Sciatic nerve (tissue), 2 donors: ENCODE measurements around the gene FMN1. TPM values are rescaled to one million over a fixed set of nuclear protein-coding genes. Genes with fewer than 3 reads are reported as not detected.
A peak's percentile ranks its signal among the peaks of the same experiment; 100 is the strongest.

Experiments used
- ATAC-seq: fragments of 200-7000 bp; cut with Tn5 transposase; one replicate; pipeline ENCODE4 v1.9.1; 2020; ENCODE audit warnings: mild to moderate bottlenecking, moderate library complexity
- DNase-seq: peaks from one replicate; pipeline ENCODE4 v3.0.0-alpha.2; 2020; ENCODE audit warnings: low spot score
- intact Hi-C: fragments of 100-400 bp; cut with DNase I; formaldehyde crosslinking; loops from one replicate; pipeline ENCODE4 v1.14.2; 2022
- total RNA-seq: library from RNA; stranded (reverse); fragmentation: NEBNext Ultra II Directional; extraction: Animal tissue kit (Norgen Biotek cat#: 25700); gene quantifications from one replicate; pipeline ENCODE4 v1.2.1, GENCODE V29; 2021
- donor health status: DM: no; HTN: no; CAD: no.
- donor health status: DM: no; HTN: no; CAD: no.

The FMN1 gene
- total RNA-seq, 1 donor from 2014 or later = 10.0 TPM

DNA sequence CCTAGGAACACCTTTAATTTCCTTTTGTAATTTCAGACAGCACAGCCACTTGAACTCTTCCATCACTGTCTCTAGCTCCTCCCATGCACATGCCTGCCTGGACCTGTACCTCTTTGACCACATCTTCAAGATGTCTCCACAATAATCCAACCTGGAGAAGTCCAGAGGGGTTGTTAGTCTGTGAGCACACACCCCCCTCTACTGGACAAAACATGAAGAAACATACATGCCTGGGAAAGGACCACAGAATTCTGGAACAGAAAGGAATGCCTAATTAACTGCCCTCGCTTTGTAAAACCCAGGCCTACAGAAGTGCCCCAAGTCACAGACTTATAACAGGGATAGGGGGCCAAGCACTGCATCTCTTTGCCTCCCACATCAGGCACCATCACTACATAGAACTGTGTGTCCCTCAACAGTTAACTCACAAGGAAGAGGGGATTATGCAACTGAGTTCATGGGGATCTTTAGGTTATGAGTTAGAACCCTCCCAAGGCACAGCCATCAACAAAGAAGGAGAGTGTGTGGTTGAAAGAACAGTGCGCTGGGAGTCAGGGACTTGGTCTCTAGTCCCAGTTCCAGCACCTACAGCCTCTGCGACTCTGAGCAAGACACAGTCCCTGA lies 61.7 kb downstream of the FMN1 start:
- DNase-seq (no peak), ATAC-seq (peak; percentile 72)
- intact Hi-C loops = no loop called here

- no peak for ATAC-seq
- intact Hi-C loops = no loop called here
- DNase-seq = no peak
Measured at GRCh38 chr15:33132233-33132580, 62.3 kb downstream of the FMN1 start.

DNA sequence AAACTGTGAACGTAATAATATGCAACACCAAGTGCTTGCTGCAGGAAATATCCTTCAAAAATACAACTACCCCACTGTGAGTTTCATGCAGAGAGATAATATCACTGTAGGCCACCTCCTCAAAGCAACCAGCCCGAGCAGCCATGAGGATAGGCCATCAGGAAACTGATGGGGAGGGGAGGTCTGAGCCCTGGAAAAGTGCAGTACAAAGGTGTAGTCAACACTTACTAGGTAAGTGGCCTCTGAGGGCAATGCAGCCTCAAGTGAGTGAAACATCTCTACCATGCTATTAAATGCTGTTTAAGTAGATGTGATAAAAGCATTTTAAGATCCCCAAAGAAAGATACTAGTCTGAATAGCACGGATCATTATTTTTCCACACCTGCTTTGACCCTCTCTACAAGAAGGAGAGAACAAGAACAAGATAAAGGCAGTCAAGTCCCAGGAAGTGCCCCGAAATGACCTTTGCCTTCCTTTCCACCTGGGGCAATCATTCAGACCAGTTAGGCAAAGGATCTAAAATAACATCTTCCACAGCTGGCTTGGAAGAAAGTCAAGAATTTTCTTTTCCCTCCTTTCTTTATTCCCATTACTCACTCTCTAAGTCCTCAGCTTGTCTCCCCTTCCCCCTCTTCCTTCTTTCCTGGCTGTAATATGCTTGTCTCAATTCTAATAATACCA lies 62.8 kb downstream of the FMN1 start:
- DNase-seq = no peak
- peak; percentile 20 for ATAC-seq
- intact Hi-C loops = no loop called here

- ATAC-seq = peak; percentile 70
- DNase-seq = peak; percentile 82
- intact Hi-C loops = no loop called here
Measured at GRCh38 chr15:33126559-33127290, 67.8 kb downstream of the FMN1 start.

GRCh38 chr15:33125894-33126537 lies 68.5 kb downstream of the FMN1 start:
- ATAC-seq = peak; percentile 22
- no peak for DNase-seq
- intact Hi-C loops = no loop called here

- DNase-seq (no peak), ATAC-seq (no peak)
- intact Hi-C loops = no loop called here
Measured at GRCh38 chr15:33124811-33125210, 69.7 kb downstream of the FMN1 start.

DNA sequence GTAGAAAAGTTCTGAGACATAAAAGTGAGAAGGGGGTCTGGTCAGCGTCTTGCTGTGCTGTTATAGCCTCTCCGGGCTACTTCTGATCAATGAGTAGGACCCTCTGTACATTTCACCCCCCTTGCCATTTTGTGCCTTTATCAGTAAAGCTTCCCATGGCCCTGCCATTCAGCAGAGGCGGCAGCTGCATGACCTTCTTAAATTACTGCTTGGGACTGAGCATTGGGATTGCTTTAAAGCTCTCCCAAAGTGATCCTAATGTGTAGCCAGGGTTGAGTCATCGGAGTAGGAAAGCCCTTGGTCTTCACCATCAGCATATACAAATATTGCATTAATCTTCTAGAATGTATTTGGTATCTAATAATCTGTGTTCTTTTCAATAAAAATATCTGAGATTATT lies 70.2 kb downstream of the FMN1 start:
- intact Hi-C loops = no loop called here
- no peak for DNase-seq
- no peak for ATAC-seq

- DNase-seq (no peak), ATAC-seq (no peak)
- intact Hi-C loops = no loop called here
Measured at GRCh38 chr15:33119865-33120264, 74.6 kb downstream of the FMN1 start.

DNA sequence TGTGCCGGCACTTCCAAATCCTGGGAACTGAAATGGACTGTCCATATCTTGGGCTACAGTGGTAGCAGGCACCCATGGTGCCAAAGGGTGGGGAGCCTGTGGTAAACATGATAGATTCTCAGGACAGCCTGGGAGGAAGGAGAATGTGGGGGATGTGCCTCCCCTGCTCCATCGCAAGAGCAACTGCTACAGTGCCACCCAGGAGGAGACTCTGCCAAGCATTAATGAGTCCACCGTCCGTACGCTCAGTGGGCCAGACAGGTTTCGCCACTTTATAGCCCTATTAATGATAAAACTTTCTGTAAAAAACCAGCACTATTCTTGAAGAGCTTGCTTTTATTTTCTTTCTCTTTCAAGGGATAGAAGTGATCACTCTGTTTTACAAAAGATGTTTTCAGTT lies 75.2 kb downstream of the FMN1 start:
- intact Hi-C loops = no loop called here
- ATAC-seq = no peak
- no peak for DNase-seq

DNA sequence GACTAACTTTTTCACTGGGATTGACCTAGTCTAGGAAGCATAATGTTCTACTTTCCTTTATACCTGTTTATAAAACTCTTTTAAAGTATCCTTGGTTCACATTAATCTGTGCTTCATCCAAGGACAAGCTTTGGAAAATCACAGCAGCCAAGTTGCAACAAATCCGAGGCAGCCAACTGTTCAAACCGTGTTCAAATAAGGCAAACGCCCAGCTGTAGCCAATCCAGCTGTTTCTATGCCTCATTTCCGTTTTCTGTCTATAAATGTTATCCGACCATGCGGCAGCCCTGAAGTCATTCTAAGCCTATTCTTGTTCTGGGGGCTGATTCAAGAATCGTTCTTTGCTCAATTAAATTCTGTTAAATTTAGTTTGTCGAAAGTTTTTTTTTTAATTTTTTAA lies 78.3 kb downstream of the FMN1 start:
- no peak for ATAC-seq
- intact Hi-C loops = no loop called here
- DNase-seq = no peak

DNA sequence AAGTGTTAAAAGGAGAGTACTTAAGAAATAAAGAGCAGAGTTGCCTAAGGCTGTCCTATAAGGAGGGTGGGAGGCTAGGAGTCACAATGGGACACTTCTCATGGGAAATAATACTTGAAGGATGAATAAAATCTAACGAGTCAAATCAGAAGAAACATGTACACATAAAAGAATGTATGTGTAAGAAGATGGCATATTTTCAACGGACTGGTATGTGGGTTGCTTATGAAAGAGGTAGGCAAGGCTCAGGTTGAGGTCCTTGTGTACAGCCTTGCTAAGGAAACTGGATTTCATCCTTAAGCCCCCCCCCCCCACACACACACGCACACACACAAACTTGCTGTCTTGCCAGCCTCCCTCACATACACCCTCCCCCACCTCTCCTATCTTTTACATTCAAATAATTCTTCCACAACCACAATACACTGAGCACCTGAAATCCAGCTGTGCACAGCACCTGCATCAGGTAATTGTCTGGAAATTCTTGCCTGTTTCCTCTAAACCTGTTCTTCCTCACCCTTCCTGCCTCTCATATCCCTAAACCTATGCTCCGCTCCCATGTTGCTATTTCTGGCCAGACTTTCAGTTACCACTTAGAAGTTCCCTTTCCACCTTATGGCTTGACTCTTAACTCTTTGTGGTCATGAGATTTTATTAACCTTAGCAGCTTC lies 79.2 kb downstream of the FMN1 start:
- no peak for DNase-seq
- ATAC-seq = no peak
- intact Hi-C loops = no loop called here

DNA sequence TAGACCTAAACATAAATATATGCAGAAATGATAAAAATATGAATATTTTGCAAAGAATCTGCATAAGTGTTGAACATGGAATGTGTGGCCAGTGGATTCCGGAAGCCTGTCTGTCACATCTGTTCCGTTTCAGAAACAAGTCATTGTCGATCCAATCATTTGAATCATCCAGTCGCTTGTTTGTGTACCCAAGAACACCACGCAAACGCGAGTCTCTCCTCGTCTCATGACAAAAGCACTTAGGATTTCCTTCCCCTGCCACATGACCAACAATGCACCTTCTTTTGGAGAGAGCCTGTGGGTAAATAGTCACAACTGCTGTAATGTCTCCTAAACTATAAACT lies 80.2 kb downstream of the FMN1 start:
- no peak for ATAC-seq
- DNase-seq = no peak
- intact Hi-C loops = no loop called here

GRCh38 chr15:33113666-33114373 lies 80.7 kb downstream of the FMN1 start:
- DNase-seq = no peak
- no peak for ATAC-seq
- intact Hi-C loops = no loop called here

GRCh38 chr15:33112541-33113105 lies 81.9 kb downstream of the FMN1 start:
- no peak for ATAC-seq
- intact Hi-C loops = no loop called here
- DNase-seq = no peak

DNA sequence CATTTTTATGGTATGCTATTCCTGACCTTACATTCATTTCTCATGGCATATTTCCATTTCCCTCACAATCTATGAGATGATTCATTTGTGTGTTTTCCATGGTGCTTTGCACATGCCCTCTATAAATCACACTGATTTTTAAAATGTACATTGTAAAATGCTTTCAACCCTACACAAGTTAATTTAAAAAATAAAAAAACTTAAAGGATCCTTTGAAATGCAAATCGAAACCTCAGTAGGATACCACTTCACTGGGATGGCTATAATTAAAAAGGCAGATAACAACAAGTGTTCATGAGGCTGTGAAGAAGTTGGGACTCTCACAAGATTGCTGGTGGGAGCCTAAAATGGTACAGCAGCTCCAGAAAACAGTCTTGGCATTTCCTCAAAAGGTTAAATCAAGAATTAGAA lies 83.5 kb downstream of the FMN1 start:
- ATAC-seq (no peak), DNase-seq (no peak)
- intact Hi-C loops = no loop called here

GRCh38 chr15:33109345-33109744 lies 85.2 kb downstream of the FMN1 start:
- intact Hi-C loops = no loop called here
- no peak for ATAC-seq
- no peak for DNase-seq

- intact Hi-C loops = no loop called here
- ATAC-seq (no peak), DNase-seq (no peak)
Measured at GRCh38 chr15:33108518-33108917, 86.0 kb downstream of the FMN1 start.

DNA sequence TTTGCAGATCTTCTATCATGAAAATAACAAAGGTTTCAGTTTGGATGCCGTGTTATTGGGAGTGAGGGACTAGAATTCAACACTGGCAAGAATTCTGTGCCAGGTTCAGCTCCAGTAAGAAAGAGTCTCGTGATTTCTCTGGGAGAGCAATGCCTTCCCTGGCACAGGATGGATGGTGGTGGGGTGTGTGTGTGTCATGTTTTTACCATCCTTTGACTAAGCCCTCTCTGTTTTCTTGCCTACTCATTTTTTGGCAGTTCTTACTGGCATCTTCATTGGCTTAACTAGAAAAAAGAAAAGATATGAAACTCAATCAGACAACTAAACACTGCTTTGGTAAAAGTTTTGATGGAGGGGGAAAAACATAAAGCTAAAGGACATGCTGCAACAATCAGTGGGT lies 86.6 kb downstream of the FMN1 start:
- intact Hi-C loops = no loop called here
- ATAC-seq = no peak
- DNase-seq = no peak

DNA sequence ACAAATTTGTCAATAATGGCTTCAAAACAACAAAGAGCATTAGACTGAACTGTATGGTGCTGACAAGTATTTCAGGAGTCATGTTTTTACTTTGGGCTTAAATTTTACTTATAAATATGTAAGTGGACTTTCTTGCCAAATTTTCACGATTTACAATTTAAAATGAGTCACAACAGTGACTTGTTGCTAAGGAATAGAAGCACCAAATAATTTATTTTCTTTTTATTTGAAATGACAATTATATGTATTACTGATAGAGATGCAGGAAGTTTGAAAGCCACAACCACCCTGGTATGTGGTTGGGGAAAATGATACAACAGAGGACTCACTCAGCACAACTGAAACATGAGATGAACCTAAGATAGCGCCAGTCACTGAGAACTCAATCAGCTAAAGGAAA lies 90.3 kb downstream of the FMN1 start:
- intact Hi-C loops = no loop called here
- DNase-seq (no peak), ATAC-seq (no peak)
